GM10248 (cell line): ENCODE measurements around the gene ATPAF2.

ENCODE experiments used
- CTCF ChIA-PET: fragments of 300-600 bp; sonication (Branson Sonifier 250); formaldehyde crosslinking; extraction: SDS; loops from one replicate; lab custom pipeline; 2021; ENCODE audit warnings: antibody characterized with exemption; lab: Yijun Ruan, JAX
- POLR2A ChIA-PET: fragments of 350-650 bp; sonication (Branson Sonifier 250); formaldehyde crosslinking; extraction: SDS; loops from one replicate; lab custom pipeline; 2020; ENCODE audit warnings: antibody characterized with exemption; lab: Yijun Ruan, JAX
- DNase-seq: peaks from one replicate; pipeline ENCODE4 v3.0.0; 2012; ENCODE audit errors: extremely low spot score
- TF ChIP-seq, protein P1 (sequence below): IDR thresholded peaks from 2 replicates; pipeline ENCODE4 v1.5.1; 2012; ENCODE audit warnings: mild to moderate bottlenecking, low read depth; ENCODE audit errors: extremely low read depth, missing control alignments, control extremely low read depth

The ATPAF2 gene

DNA sequence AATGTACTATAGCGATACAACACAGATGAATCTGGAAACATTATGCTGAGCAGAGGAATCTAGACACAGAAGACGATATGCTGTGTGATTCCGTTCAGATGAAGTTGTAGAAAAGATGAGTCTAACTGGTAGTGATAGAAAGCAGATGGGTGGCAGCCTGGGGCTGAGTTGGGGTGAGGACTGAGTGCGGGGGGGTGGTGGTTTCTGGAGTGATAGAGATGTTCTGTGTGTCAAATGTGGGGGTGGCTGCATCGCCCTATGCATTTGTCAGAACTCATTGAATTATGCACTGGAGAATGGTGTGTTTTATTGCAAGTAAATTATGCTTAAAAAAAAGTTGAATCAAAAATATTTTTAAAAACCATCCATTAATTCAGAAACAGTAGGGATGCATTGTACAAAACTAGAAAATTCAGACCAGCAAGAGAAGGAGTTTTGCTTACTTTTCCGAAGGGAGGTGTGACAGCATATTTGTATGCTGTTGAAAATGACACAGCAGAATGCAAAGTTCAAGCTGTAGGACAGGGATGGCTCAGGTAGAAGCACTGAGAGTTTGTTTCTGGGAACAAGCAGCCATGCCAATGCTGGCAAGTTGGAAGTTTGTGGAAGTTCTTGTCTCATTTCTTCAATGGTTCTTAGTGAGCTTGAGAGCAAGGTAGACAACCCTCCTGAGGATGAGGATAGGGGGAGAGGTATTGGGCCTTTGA lies 35.8 kb upstream of the ATPAF2 start:
- no peak for DNase-seq
- ChIA-PET CTCF (no interaction called here), POLR2A (no interaction called here)
- TF ChIP-seq, protein P1, sequence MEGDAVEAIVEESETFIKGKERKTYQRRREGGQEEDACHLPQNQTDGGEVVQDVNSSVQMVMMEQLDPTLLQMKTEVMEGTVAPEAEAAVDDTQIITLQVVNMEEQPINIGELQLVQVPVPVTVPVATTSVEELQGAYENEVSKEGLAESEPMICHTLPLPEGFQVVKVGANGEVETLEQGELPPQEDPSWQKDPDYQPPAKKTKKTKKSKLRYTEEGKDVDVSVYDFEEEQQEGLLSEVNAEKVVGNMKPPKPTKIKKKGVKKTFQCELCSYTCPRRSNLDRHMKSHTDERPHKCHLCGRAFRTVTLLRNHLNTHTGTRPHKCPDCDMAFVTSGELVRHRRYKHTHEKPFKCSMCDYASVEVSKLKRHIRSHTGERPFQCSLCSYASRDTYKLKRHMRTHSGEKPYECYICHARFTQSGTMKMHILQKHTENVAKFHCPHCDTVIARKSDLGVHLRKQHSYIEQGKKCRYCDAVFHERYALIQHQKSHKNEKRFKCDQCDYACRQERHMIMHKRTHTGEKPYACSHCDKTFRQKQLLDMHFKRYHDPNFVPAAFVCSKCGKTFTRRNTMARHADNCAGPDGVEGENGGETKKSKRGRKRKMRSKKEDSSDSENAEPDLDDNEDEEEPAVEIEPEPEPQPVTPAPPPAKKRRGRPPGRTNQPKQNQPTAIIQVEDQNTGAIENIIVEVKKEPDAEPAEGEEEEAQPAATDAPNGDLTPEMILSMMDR, result no peak

- CTCF ChIA-PET, result no interaction called here
- TF ChIP-seq, protein P1, result no peak
- DNase-seq, result no peak
- POLR2A ChIA-PET, result no interaction called here
Observed at GRCh38 chr17:18071751-18072150, 32.8 kb upstream of the ATPAF2 start.

DNA sequence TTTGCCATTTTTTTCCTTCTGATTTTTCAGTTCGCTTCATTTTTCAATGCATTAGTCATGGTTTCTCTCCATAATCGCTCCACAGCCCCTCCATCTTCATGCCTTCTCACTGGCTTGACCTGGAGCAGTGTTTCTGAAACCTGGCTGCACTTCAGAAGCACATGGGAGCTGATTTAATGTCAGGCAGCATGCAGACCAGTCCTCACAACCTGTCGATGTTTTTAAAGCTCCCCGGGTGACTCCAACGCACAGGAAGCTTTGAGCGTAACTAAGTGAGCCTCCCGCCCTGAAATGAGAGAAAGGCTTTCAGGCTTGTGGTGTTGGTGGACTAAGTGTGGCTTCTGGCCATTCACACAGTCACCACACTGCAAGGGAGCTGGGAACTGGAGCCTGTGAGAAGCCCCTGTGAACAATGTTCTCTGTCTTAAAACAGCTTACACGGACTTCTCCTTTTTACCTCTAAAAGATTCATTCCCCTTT lies 31.9 kb upstream of the ATPAF2 start:
- ChIA-PET CTCF (interaction anchor here (1.0 to 1.5 kb wide), 2 partner anchors 9 to 28 kb away, joined by 3 read pairs; no protein-coding TSS in a partner anchor), POLR2A (no interaction called here)
- no peak for DNase-seq
- TF ChIP-seq, protein P1, result no peak

DNA sequence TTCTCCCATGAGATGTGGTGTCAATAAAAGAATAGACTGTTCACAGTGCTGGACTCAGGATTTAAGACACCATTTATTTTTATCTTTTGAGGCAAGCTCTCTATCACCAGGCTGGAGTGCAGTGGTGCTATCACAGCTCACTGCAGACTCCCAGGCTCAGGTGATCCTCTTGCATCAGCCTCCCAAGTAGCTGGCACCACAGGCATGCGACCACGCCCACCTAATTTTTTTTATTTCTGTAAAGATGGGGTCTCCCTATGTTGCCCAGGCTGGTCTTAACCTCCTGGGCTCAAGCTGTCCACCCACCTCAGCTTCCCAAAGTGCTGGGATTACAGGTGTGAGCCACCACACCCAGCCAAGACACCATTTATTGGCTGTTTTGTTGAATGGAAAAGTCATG lies 30.1 kb upstream of the ATPAF2 start:
- TF ChIP-seq, protein P1, result no peak
- ChIA-PET CTCF (interaction anchor here (1.0 to 1.6 kb wide), 3 partner anchors 10 to 36 kb away, joined by 4 to 5 read pairs (median 5); no protein-coding TSS in a partner anchor), POLR2A (no interaction called here)
- DNase-seq, result no peak

DNA sequence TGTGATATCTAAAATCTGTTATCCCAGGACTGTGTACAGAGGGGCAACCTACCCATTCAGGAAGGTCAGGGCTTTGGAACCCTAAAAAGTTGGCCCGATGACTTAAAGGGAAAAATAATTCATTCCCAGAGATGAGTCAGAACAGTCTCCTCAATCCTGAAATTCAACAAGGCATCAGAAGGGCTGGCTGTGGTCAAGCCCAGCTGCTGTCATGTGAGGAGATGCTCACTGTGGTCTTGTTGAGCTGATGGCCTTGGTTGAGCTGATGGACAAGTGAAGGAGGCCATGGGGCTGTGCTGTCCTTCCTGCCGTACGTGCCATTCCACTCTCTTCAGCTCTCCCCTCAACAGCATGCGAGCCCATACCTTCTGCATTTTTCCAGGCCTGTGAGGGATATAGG lies 27.9 kb upstream of the ATPAF2 start:
- CTCF ChIA-PET, result no interaction called here
- TF ChIP-seq, protein P1, result no peak
- DNase-seq, result no peak
- POLR2A ChIA-PET, result no interaction called here

DNA sequence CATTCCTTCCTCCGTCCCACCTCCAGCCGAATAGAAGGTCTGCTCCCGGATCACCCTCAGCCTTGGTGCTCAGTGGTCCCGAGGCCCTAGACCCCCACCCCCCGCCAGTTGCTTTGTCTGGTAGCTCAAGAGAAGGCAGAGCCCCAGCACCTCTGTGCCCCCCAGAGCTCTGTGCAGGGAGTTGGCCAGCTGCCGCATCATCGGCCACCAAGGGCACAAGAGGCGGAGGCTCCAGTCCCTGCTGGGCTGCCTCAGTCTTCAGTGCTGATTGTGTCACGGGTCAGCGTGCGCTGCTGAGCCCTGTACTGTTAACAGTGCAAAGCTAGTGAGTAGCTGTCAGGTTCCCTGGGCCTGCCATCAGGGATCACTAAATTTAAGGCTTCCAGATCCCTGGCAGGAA lies 26.6 kb upstream of the ATPAF2 start:
- no peak for DNase-seq
- CTCF ChIA-PET, result no interaction called here
- POLR2A ChIA-PET, result interaction anchor here (0.5 kb wide), 1 partner anchor 437 kb away, joined by 4 read pairs; no protein-coding TSS in a partner anchor
- TF ChIP-seq, protein P1, result no peak

DNA sequence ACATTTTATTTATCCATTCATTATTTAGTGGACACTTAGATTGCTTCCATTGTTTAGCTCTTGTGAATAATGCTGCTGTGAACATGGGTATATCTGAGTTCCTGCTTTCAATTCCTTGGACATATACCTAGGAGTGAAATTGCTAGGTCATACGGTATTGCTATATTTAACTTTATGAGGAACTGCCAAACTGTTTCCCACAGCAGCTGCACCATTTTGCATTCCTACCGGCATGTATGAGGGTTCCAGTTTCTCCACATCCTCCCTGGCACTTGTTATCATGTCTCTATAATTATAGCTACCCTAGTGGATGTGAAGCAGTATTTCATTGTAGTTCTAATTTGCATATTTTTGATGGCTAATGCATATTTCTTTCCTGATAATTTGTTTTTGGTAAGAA lies 25.1 kb upstream of the ATPAF2 start:
- ChIA-PET POLR2A (no interaction called here), CTCF (no interaction called here)
- DNase-seq, result no peak
- TF ChIP-seq, protein P1, result no peak
